Upper lobe of left lung (tissue), 6 donors: ENCODE measurements around the gene GSTM2. TPM values are rescaled to one million over a fixed set of nuclear protein-coding genes. Genes with fewer than 3 reads are reported as not detected.
"Not testable (repeated sequence)": the region's sequence is repeated elsewhere in the genome, so short reads cannot be mapped to it uniquely, and the experiment has no call there.

Experiments used
- ATAC-seq, 2 donors: fragments of 200-7000 bp; cut with Tn5 transposase; one replicate each; pipeline ENCODE4 v1.9.1; 2022; ENCODE audit warnings: mild to moderate bottlenecking in 2 of 2, moderate library complexity in 2 of 2; ENCODE audit not compliant: low FRiP score in 2 of 2
- DNase-seq, 2 donors: peaks; one replicate each; pipeline ENCODE4 v3.0.0-alpha.2; 2019 to 2020
- H3K27ac ChIP-seq, 4 donors: fragments of 200-600 bp; sonication (generic); one replicate each; pipeline ENCODE4 v1.5.1; 2016 to 2019
- H3K27me3 ChIP-seq, 4 donors: fragments of 200-600 bp; sonication (generic); one replicate each; pipeline ENCODE4 v1.5.1; 2017 to 2019
- H3K36me3 ChIP-seq, 4 donors: fragments of 200-600 bp; sonication (generic); one replicate each; pipeline ENCODE4 v1.5.1; 2016 to 2019
- H3K4me1 ChIP-seq, 4 donors: fragments of 200-600 bp; sonication (generic); one replicate each; pipeline ENCODE4 v1.5.1; 2018 to 2019
- H3K4me3 ChIP-seq, 4 donors: fragments of 200-600 bp; sonication (generic); one replicate each; pipeline ENCODE4 v1.5.1; 2017 to 2019; ENCODE audit warnings: mild to moderate bottlenecking in 2 of 4, moderate library complexity in 1 of 4
- H3K9me3 ChIP-seq, 4 donors: fragments of 200-600 bp; sonication (generic); one replicate each; pipeline ENCODE4 v1.5.1; 2018 to 2019
- CTCF ChIP-seq, 6 experiments: fragments of 450-650 bp in 4 of 6; fragments of 200-600 bp in 2 of 6; sonication (generic) in 2 of 6; IDR thresholded peaks; one replicate each; pipeline ENCODE4 v1.5.1; 2016 to 2019; ENCODE audit warnings: antibody characterized with exemption in 6 of 6
- EP300 ChIP-seq, 4 donors: sonication (generic); formaldehyde crosslinking; IDR thresholded peaks; one replicate each; pipeline ENCODE4 v1.5.1; 2017; ENCODE audit warnings: antibody characterized with exemption in 4 of 4, control low read depth in 2 of 4
- POLR2A ChIP-seq, 4 donors: fragments of 450-650 bp; IDR thresholded peaks; one replicate each; pipeline ENCODE4 v1.5.1; 2016 to 2017; ENCODE audit warnings: antibody characterized with exemption in 4 of 4, mild to moderate bottlenecking in 2 of 4
- POLR2AphosphoS5 ChIP-seq, 2 donors: sonication (generic); formaldehyde crosslinking; IDR thresholded peaks; one replicate each; pipeline ENCODE4 v1.5.1; 2017; ENCODE audit warnings: antibody characterized with exemption in 2 of 2
- WGBS, 2 donors: methylation state at CpG; one replicate each; pipeline ENCODE4 v1.1.5; 2017 to 2018; 5-methylcytosine and 5-hydroxymethylcytosine counted together
- total RNA-seq, 6 donors: library from RNA; depleted of rRNA in 4 of 6; stranded (reverse); fragments of >200 nt in 4 of 6; gene quantifications; one replicate each; pipeline versions ENCODE4 v1.1.0 to v1.2.1, GENCODE V29; 2016 to 2021
- donor health status: DM: no; HTN: no; CAD: no; lungs with moderate emphysema.
- donor health status: DM: no; HTN: yes; CAD: no; lungs with severe emphysema.

GSTM2 gene
- total RNA-seq, 6 donors from 2014 or later = 19.0 to 263 (median 31.6) TPM

DNA sequence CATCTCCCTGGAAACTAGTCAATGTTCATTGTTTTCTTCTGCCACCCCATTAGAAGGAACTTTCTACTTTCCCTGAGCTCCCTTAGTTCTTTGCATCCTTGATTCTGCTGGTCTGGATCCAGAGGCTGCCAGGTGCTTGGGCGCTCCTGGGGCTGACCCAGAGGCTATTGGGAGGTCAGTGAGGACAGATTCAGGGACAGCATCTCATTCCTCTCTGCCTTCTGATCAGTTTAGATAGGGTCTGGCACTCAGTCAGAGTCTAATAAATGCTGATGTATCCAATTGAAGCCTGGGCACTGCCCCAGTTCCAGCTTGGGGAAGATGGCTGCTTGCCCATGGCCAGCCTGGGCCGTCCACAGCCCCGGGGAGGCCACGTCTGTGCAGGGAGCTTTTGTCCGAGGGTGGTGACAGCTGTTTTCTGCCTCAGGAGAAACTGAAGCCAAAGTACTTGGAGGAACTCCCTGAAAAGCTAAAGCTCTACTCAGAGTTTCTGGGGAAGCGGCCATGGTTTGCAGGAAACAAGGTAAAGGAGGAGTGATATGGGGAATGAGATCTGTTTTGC, 22.1 kb downstream of the GSTM2 start:
- Histone ChIP-seq H3K27ac (no peak overlapping the region), H3K9me3 (no peaks in the 10 kb centered on the region), H3K27me3 (no peaks in the 10 kb centered on the region), H3K36me3 (no peaks in the 10 kb centered on the region), H3K4me1 (no peaks in the 10 kb centered on the region), H3K4me3 (no peak overlapping the region)
- no CpG with 5 or more reads among the region's 6 CpGs for WGBS, 2 donors
- TF ChIP-seq POLR2AphosphoS5 (IDR thresholded peaks at IDR 0.05) = no peak
- no peak for TF ChIP-seq POLR2A (IDR thresholded peaks at IDR 0.05)
- no peak for TF ChIP-seq EP300 (IDR thresholded peaks at IDR 0.05)
- TF ChIP-seq CTCF (IDR thresholded peaks at IDR 0.05) = no peak
- DNase-seq (no peak), ATAC-seq (no peak)

GRCh38 chr1:109691759-109692158, 23.9 kb downstream of the GSTM2 start:
- H3K4me1 ChIP-seq = no peaks in the 10 kb centered on the region
- H3K27me3 ChIP-seq = no peaks in the 10 kb centered on the region
- H3K9me3 ChIP-seq = no peaks in the 10 kb centered on the region
- no peak for ATAC-seq
- H3K27ac ChIP-seq = no peak overlapping the region
- WGBS, 2 donors = no CpG with 5 or more reads among the region's 6 CpGs
- no peak for DNase-seq
- TF ChIP-seq EP300 (IDR thresholded peaks at IDR 0.05) = no peak
- no peak for TF ChIP-seq POLR2AphosphoS5 (IDR thresholded peaks at IDR 0.05)
- TF ChIP-seq POLR2A (IDR thresholded peaks at IDR 0.05) = no peak
- H3K4me3 ChIP-seq = no peak overlapping the region
- no peaks in the 10 kb centered on the region for H3K36me3 ChIP-seq

DNA sequence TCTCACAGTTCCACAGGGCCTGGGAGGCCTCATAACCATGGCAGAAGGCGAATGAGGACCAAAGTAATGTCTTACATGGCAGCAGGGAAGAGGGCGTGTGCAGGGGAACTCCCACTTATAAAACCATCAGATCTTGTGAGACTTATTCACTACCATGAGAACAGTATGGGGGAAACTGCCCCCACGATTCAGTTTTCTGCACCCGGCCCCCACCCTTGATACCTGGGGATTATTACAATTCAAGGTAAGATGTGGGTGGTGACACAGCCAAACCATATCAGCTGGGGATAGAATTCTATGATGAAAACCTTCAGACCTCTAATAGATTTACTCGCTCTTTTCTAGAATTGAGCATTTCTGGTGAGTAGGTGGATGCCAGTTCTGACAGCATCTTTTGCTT, 26.5 kb downstream of the GSTM2 start:
- not testable (repeated sequence) for DNase-seq, H3K27ac ChIP-seq, H3K27me3 ChIP-seq, H3K36me3 ChIP-seq, H3K4me1 ChIP-seq, ATAC-seq, H3K4me3 ChIP-seq, H3K9me3 ChIP-seq
- WGBS, 2 donors = no CpG with 5 or more reads among the region's 5 CpGs

- H3K27me3 ChIP-seq, H3K4me1 ChIP-seq, H3K4me3 ChIP-seq, H3K27ac ChIP-seq, H3K9me3 ChIP-seq, DNase-seq, H3K36me3 ChIP-seq, ATAC-seq: not testable (repeated sequence)
- WGBS, 2 donors = no CpG with 5 or more reads among the region's 3 CpGs
Observed at GRCh38 chr1:109695138-109695537, 27.3 kb downstream of the GSTM2 start.

GRCh38 chr1:109697066-109697465, 29.2 kb downstream of the GSTM2 start:
- Histone ChIP-seq H3K27ac (no peak overlapping the region), H3K4me3 (no peak overlapping the region), H3K27me3 (no peaks in the 10 kb centered on the region), H3K36me3 (no peaks in the 10 kb centered on the region), H3K4me1 (no peaks in the 10 kb centered on the region), H3K9me3 (no peaks in the 10 kb centered on the region)
- WGBS, 2 donors = no CpG with 5 or more reads among the region's 4 CpGs
- ATAC-seq (no peak), DNase-seq (no peak)
- no peak for TF ChIP-seq EP300 (IDR thresholded peaks at IDR 0.05)
- TF ChIP-seq POLR2AphosphoS5 (IDR thresholded peaks at IDR 0.05) = no peak
- no peak for TF ChIP-seq POLR2A (IDR thresholded peaks at IDR 0.05)
- TF ChIP-seq CTCF (IDR thresholded peaks at IDR 0.05) = no peak

DNA sequence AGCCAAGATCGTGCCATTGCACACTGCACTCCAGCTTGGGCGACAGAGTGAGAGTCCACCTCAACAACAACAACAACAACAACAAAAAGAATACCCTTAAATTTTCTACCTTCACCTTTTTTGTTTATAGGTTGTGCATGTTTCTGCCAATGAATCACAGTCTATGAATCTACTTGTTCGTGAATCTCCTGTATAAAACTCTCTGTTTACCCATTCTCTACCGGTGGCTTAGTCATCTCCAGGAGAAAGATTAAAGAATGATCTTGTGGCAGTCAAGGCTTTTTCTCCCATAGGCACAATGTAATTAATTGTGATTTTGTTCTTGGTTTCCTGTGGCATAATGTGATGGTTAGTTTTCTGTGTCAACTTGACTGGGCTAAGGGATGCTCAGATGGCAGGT, 30.0 kb downstream of the GSTM2 start:
- not testable (repeated sequence) for H3K9me3 ChIP-seq, H3K4me1 ChIP-seq, DNase-seq, H3K27me3 ChIP-seq, H3K36me3 ChIP-seq, H3K4me3 ChIP-seq, H3K27ac ChIP-seq, ATAC-seq
- no CpG with 5 or more reads among the region's 4 CpGs for WGBS, 2 donors

- DNase-seq = not testable (repeated sequence)
- 69 to 84% methylated on average over 3 of the region's 3 CpGs for WGBS, 2 donors
Observed at GRCh38 chr1:109702940-109703339, 35.1 kb downstream of the GSTM2 start.

More at GRCh38 chr1:109702940-109703339, 35.1 kb downstream of the GSTM2 start:
- H3K27ac ChIP-seq, ATAC-seq, H3K36me3 ChIP-seq, H3K4me3 ChIP-seq, H3K4me1 ChIP-seq, H3K27me3 ChIP-seq, H3K9me3 ChIP-seq: not testable (repeated sequence)
